Mesendoderm (in vitro differentiated cells): ENCODE data around the gene C21orf58.
A peak's percentile ranks its signal among the peaks of the same experiment; 100 is the strongest.

Experiments
- DNase-seq: peaks from one replicate; pipeline ENCODE4 v3.0.0; 2013
- H2AK5ac ChIP-seq: 2 replicates; pipeline ENCODE4 v1.6.1; 2013; ENCODE audit warnings: low read length, inconsistent platforms
- H2BK120ac ChIP-seq: 2 replicates; pipeline ENCODE4 v1.6.1; 2013; ENCODE audit warnings: low read depth, mild to moderate bottlenecking, low read length, moderate library complexity, mixed read lengths
- H2BK15ac ChIP-seq: replicated peaks from 2 replicates; pipeline ENCODE4 v1.6.1; 2013; ENCODE audit warnings: low read depth, mild to moderate bottlenecking, moderate library complexity
- H2BK5ac ChIP-seq: 2 replicates; pipeline ENCODE4 v1.6.1; 2013; ENCODE audit warnings: low read length, inconsistent platforms
- H3K18ac ChIP-seq: 2 replicates; pipeline ENCODE4 v1.6.1; 2013; ENCODE audit warnings: mild to moderate bottlenecking, low read length, mixed read lengths
- H3K23ac ChIP-seq: one replicate; pipeline ENCODE4 v1.6.1; 2013; ENCODE audit warnings: low read length
- H3K27ac ChIP-seq: 2 replicates; pipeline ENCODE4 v1.5.1; 2013; ENCODE audit warnings: low read depth, mild to moderate bottlenecking, inconsistent platforms, low read length, moderate library complexity
- H3K27me3 ChIP-seq: 2 replicates; pipeline ENCODE4 v1.6.1; 2013; ENCODE audit warnings: low read length, control low read depth, mild to moderate bottlenecking, inconsistent platforms; ENCODE audit not compliant: insufficient read depth, poor library complexity
- H3K36me3 ChIP-seq: 2 replicates; pipeline ENCODE4 v1.6.1; 2013; ENCODE audit warnings: low read length, inconsistent platforms; ENCODE audit not compliant: control insufficient read depth, insufficient read depth
- H3K4ac ChIP-seq: one replicate; pipeline ENCODE4 v1.6.1; 2013; ENCODE audit warnings: low read depth, mild to moderate bottlenecking, low read length, moderate library complexity
- H3K4me1 ChIP-seq: 2 replicates; pipeline ENCODE4 v1.6.1; 2013; ENCODE audit warnings: low read depth, low read length, inconsistent platforms; ENCODE audit not compliant: control insufficient read depth
- H3K4me2 ChIP-seq: 2 replicates; pipeline ENCODE4 v1.6.1; 2013; ENCODE audit warnings: low read length
- H3K4me3 ChIP-seq: 2 replicates; pipeline ENCODE4 v1.5.1; 2013; ENCODE audit warnings: mild to moderate bottlenecking, low read length
- H3K56ac ChIP-seq: one replicate; pipeline ENCODE4 v1.6.1; 2013; ENCODE audit warnings: low read length
- H3K79me1 ChIP-seq: 2 replicates; pipeline ENCODE4 v1.6.1; 2013; ENCODE audit warnings: low read length, inconsistent platforms
- H3K79me2 ChIP-seq: 2 replicates; pipeline ENCODE4 v1.6.1; 2013; ENCODE audit warnings: mild to moderate bottlenecking, low read length; ENCODE audit not compliant: control insufficient read depth, insufficient read depth
- H3K9ac ChIP-seq: 2 replicates; pipeline ENCODE4 v1.6.1; 2013; ENCODE audit warnings: low read length, inconsistent platforms
- H4K5ac ChIP-seq: one replicate; pipeline ENCODE4 v1.6.1; 2013; ENCODE audit warnings: low read length
- H4K8ac ChIP-seq: one replicate; pipeline ENCODE4 v1.6.1; 2013; ENCODE audit warnings: low read depth, mild to moderate bottlenecking, control low read depth, low read length, moderate library complexity
- WGBS: extraction: QIAGEN DNeasy Blood & Tissue Kit; methylation state at CpG from one replicate; pipeline ENCODE4 v1.1.7; 2013; ENCODE audit warnings: low lambda C conversion rate, missing lambda C conversion rate; ENCODE audit not compliant: insufficient coverage; ENCODE audit errors: extremely low coverage; 5-methylcytosine and 5-hydroxymethylcytosine counted together

Gene C21orf58

GRCh38 chr21:46284077-46284644, 39.5 kb downstream of the C21orf58 start:
- Histone ChIP-seq H3K79me1 (peaks cover 7% of the 10 kb centered on the region), H2AK5ac (no peak overlapping the region), H3K56ac (peak overlapping the region; percentile 22), H3K36me3 (peaks cover 6% of the 10 kb centered on the region), H3K4me3 (no peak overlapping the region), H3K18ac (no peak overlapping the region), H3K27me3 (no peaks in the 10 kb centered on the region), H3K79me2 (peaks cover 39% of the 10 kb centered on the region), H4K5ac (no peak overlapping the region), H3K9ac (no peak overlapping the region), H3K27ac (no peak overlapping the region), H2BK15ac (no peak overlapping the region), H3K4me2 (peak overlapping the region; percentile 15), H3K4me1 (peaks cover 6% of the 10 kb centered on the region), H3K23ac (no peak overlapping the region), H2BK5ac (no peak overlapping the region), H2BK120ac (no peak overlapping the region), H3K4ac (no peak overlapping the region), H4K8ac (no peak overlapping the region)
- no CpG with 5 or more reads among the region's 15 CpGs for WGBS
- no peak for DNase-seq

- Histone ChIP-seq H3K79me1 (peaks cover 3% of the 10 kb centered on the region), H3K4ac (no peak overlapping the region), H3K18ac (no peak overlapping the region), H3K79me2 (no peaks in the 10 kb centered on the region), H3K4me2 (no peak overlapping the region), H3K27ac (no peak overlapping the region), H4K8ac (no peak overlapping the region), H3K4me3 (no peak overlapping the region), H3K56ac (no peak overlapping the region), H4K5ac (no peak overlapping the region), H2AK5ac (no peak overlapping the region), H2BK15ac (no peak overlapping the region), H3K27me3 (no peaks in the 10 kb centered on the region), H3K4me1 (no peaks in the 10 kb centered on the region), H2BK120ac (no peak overlapping the region), H3K23ac (no peak overlapping the region), H3K9ac (no peak overlapping the region), H2BK5ac (no peak overlapping the region), H3K36me3 (peaks cover 31% of the 10 kb centered on the region)
- DNase-seq, result no peak
- no CpG with 5 or more reads among the region's 11 CpGs for WGBS
Observed at GRCh38 chr21:46274797-46275390, 48.8 kb downstream of the C21orf58 start.

GRCh38 chr21:46273341-46273740, 50.3 kb downstream of the C21orf58 start:
- no peak overlapping the region for H3K23ac ChIP-seq
- no peak overlapping the region for H3K27ac ChIP-seq
- no peak overlapping the region for H3K4me3 ChIP-seq
- H3K4me2 ChIP-seq, result no peak overlapping the region
- no peak overlapping the region for H2AK5ac ChIP-seq
- H3K79me1 ChIP-seq, result no peaks in the 10 kb centered on the region
- H4K5ac ChIP-seq, result no peak overlapping the region
- no peaks in the 10 kb centered on the region for H3K79me2 ChIP-seq
- no peak overlapping the region for H3K56ac ChIP-seq
- H3K36me3 ChIP-seq, result peaks cover 32% of the 10 kb centered on the region
- H2BK5ac ChIP-seq, result no peak overlapping the region
- no peak overlapping the region for H3K18ac ChIP-seq
- no peak overlapping the region for H4K8ac ChIP-seq
- H3K4me1 ChIP-seq, result no peaks in the 10 kb centered on the region
- H3K27me3 ChIP-seq, result no peaks in the 10 kb centered on the region
- DNase-seq, result no peak
- H2BK120ac ChIP-seq, result no peak overlapping the region
- WGBS, result no CpG with 5 or more reads among the region's 14 CpGs
- H3K9ac ChIP-seq, result no peak overlapping the region
- H3K4ac ChIP-seq, result no peak overlapping the region
- H2BK15ac ChIP-seq, result no peak overlapping the region

GRCh38 chr21:46269466-46269865, 54.2 kb downstream of the C21orf58 start:
- Histone ChIP-seq H3K79me1 (no peaks in the 10 kb centered on the region), H4K5ac (no peak overlapping the region), H4K8ac (no peak overlapping the region), H2BK120ac (no peak overlapping the region), H3K79me2 (no peaks in the 10 kb centered on the region), H3K18ac (no peak overlapping the region), H2AK5ac (no peak overlapping the region), H3K36me3 (peaks cover 38% of the 10 kb centered on the region), H3K4me2 (no peak overlapping the region), H3K4me3 (no peak overlapping the region), H3K27me3 (no peaks in the 10 kb centered on the region), H3K4me1 (no peaks in the 10 kb centered on the region), H2BK15ac (no peak overlapping the region), H2BK5ac (no peak overlapping the region), H3K23ac (no peak overlapping the region), H3K4ac (no peak overlapping the region), H3K27ac (no peak overlapping the region), H3K9ac (no peak overlapping the region), H3K56ac (no peak overlapping the region)
- no peak for DNase-seq
- WGBS, result no CpG with 5 or more reads among the region's 10 CpGs

GRCh38 chr21:46268371-46268770, 55.3 kb downstream of the C21orf58 start:
- no peak overlapping the region for H2BK15ac ChIP-seq
- H4K5ac ChIP-seq, result no peak overlapping the region
- peaks cover 39% of the 10 kb centered on the region for H3K36me3 ChIP-seq
- no peak overlapping the region for H3K4me2 ChIP-seq
- H3K79me1 ChIP-seq, result no peaks in the 10 kb centered on the region
- no peaks in the 10 kb centered on the region for H3K79me2 ChIP-seq
- no peak overlapping the region for H3K23ac ChIP-seq
- H3K27me3 ChIP-seq, result no peaks in the 10 kb centered on the region
- no peak overlapping the region for H3K18ac ChIP-seq
- H3K56ac ChIP-seq, result no peak overlapping the region
- H3K4ac ChIP-seq, result no peak overlapping the region
- no peak for DNase-seq
- no peak overlapping the region for H3K4me3 ChIP-seq
- H2AK5ac ChIP-seq, result no peak overlapping the region
- H4K8ac ChIP-seq, result no peak overlapping the region
- H3K27ac ChIP-seq, result no peak overlapping the region
- H2BK5ac ChIP-seq, result no peak overlapping the region
- H2BK120ac ChIP-seq, result no peak overlapping the region
- WGBS, result no CpG with 5 or more reads among the region's 13 CpGs
- no peaks in the 10 kb centered on the region for H3K4me1 ChIP-seq
- no peak overlapping the region for H3K9ac ChIP-seq

- Histone ChIP-seq H3K56ac (no peak overlapping the region), H3K4me1 (no peaks in the 10 kb centered on the region), H4K5ac (no peak overlapping the region), H3K27me3 (no peaks in the 10 kb centered on the region), H3K36me3 (peaks cover 29% of the 10 kb centered on the region), H3K23ac (no peak overlapping the region), H3K18ac (no peak overlapping the region), H3K4me2 (no peak overlapping the region), H2BK5ac (no peak overlapping the region), H3K4ac (no peak overlapping the region), H2AK5ac (no peak overlapping the region), H2BK15ac (no peak overlapping the region), H3K79me2 (no peaks in the 10 kb centered on the region), H3K27ac (no peak overlapping the region), H4K8ac (no peak overlapping the region), H3K4me3 (no peak overlapping the region), H3K79me1 (no peaks in the 10 kb centered on the region), H2BK120ac (no peak overlapping the region), H3K9ac (no peak overlapping the region)
- no peak for DNase-seq
- WGBS, result no CpG with 5 or more reads among the region's 19 CpGs
Observed at GRCh38 chr21:46266946-46267345, 56.7 kb downstream of the C21orf58 start.
